OCI-LY7 (cell line): Measurements from ENCODE around the gene CCN6. TPM values are rescaled to one million over a fixed set of nuclear protein-coding genes. Genes with fewer than 3 reads are reported as not detected.

Source experiments
- BruUV-seq: library from RNA; stranded (reverse); fragments of 400-500 nt; replicated peaks from 2 replicates; lab custom pipeline; 2021; lab: Mats Ljungman, UMichigan
- CTCF ChIA-PET: fragments of 300-600 bp; sonication (Branson Sonifier 250); formaldehyde crosslinking; loops from one replicate; lab custom pipeline; 2022; ENCODE audit warnings: antibody characterized with exemption; ENCODE audit not compliant: unreplicated experiment; lab: Charles Lee
- POLR2A ChIA-PET: fragments of 300-600 bp; sonication (Branson Sonifier 250); formaldehyde crosslinking; loops from one replicate; lab custom pipeline; 2022; ENCODE audit warnings: antibody characterized with exemption; lab: Charles Lee
- DNase-seq: peaks from one replicate; pipeline ENCODE4 v3.0.0-alpha.2; 2015; ENCODE audit warnings: low spot score
- H2AFZ ChIP-seq: fragments of 200-600 bp; sonication (generic), shearing (Covaris generic); 2 replicates; pipeline ENCODE4 v1.6.1; 2014; ENCODE audit warnings: mild to moderate bottlenecking, antibody characterized with exemption, low read length, moderate library complexity
- H3K27ac ChIP-seq: fragments of 200-600 bp; sonication (generic); 2 replicates; pipeline ENCODE4 v1.5.1; 2014; ENCODE audit warnings: mixed run types, low read depth, mild to moderate bottlenecking, moderate library complexity, low read length, inconsistent platforms; ENCODE audit not compliant: poor library complexity, severe bottlenecking
- H3K36me3 ChIP-seq: fragments of 200-600 bp; sonication (generic); 2 replicates; pipeline ENCODE4 v1.6.1; 2014; ENCODE audit warnings: mild to moderate bottlenecking, antibody characterized with exemption, low read length, moderate library complexity, mixed read lengths; ENCODE audit not compliant: insufficient read depth
- H3K4me1 ChIP-seq: fragments of 200-600 bp; sonication (generic); 2 replicates; pipeline ENCODE4 v1.5.1; 2014; ENCODE audit warnings: mild to moderate bottlenecking, low read length; ENCODE audit not compliant: insufficient read depth, poor library complexity, severe bottlenecking
- H3K4me2 ChIP-seq: fragments of 200-600 bp; sonication (generic); 2 replicates; pipeline ENCODE4 v1.6.1; 2014; ENCODE audit warnings: mild to moderate bottlenecking, low read length
- H3K4me3 ChIP-seq: fragments of 200-600 bp; sonication (generic); 2 replicates; pipeline ENCODE4 v1.5.1; 2014; ENCODE audit warnings: mild to moderate bottlenecking, low read depth, low read length; ENCODE audit not compliant: poor library complexity, severe bottlenecking
- H3K79me2 ChIP-seq: fragments of 200-600 bp; sonication (generic); 2 replicates; pipeline ENCODE4 v1.6.1; 2016; ENCODE audit warnings: low read depth, mild to moderate bottlenecking, low read length, moderate library complexity, mixed read lengths; ENCODE audit not compliant: insufficient read depth
- H3K9me2 ChIP-seq: fragments of 200-600 bp; sonication (generic); 2 replicates; pipeline ENCODE4 v1.6.1; 2016; ENCODE audit warnings: mild to moderate bottlenecking, low read length, mixed read lengths; ENCODE audit not compliant: insufficient read depth
- H3K9me3 ChIP-seq: fragments of 200-600 bp; sonication (generic); 2 replicates; pipeline ENCODE4 v1.6.1; 2014; ENCODE audit warnings: mild to moderate bottlenecking, mixed run types, low read length, mixed read lengths
- H4K20me1 ChIP-seq: fragments of 200-600 bp; sonication (generic); 2 replicates; pipeline ENCODE4 v1.6.1; 2014; ENCODE audit warnings: mild to moderate bottlenecking, antibody characterized with exemption, low read length, moderate library complexity, mixed read lengths; ENCODE audit not compliant: insufficient read depth
- CTCF ChIP-seq: fragments of 200-600 bp; sonication (generic); conservative IDR thresholded peaks from 2 replicates; pipeline ENCODE4 v1.5.1; 2014; ENCODE audit warnings: mild to moderate bottlenecking, antibody characterized with exemption, low read length, moderate library complexity, mixed read lengths
- EZH2phosphoT487 ChIP-seq: fragments of 200-600 bp; sonication (generic); IDR thresholded peaks from 2 replicates; pipeline ENCODE4 v1.6.1; 2018; ENCODE audit warnings: low read depth, borderline replicate concordance, mild to moderate bottlenecking, mixed run types, antibody characterized with exemption, low read length, moderate library complexity, mixed read lengths
- intact Hi-C: fragments of 100-400 bp; cut with micrococcal nuclease; formaldehyde crosslinking; loops from one replicate; pipeline ENCODE4 v1.10.0; 2022; ENCODE audit not compliant: unreplicated experiment
- total RNA-seq, 2 experiments: library from RNA; depleted of rRNA in 1 of 2; stranded (reverse); fragments of >200 nt in 1 of 2; shearing (Covaris generic) in 1 of 2; gene quantifications; 2 replicates each; pipeline ENCODE4 v1.2.3, GENCODE V29; 2014 to 2022

Gene CCN6
- total RNA-seq, 2 experiments from 2014 or later = not detected

GRCh38 chr6:112032728-112033127 is 21.2 kb upstream of the CCN6 start:
- no TSS peak for BruUV-seq
- Histone ChIP-seq H3K4me3 (no peak overlapping the region), H2AFZ (no peak overlapping the region), H3K9me2 (no peaks in the 10 kb centered on the region), H3K9me3 (no peaks in the 10 kb centered on the region), H3K36me3 (no peaks in the 10 kb centered on the region), H3K4me1 (peaks cover 7% of the 10 kb centered on the region), H4K20me1 (no peaks in the 10 kb centered on the region), H3K27ac (no peak overlapping the region), H3K4me2 (no peak overlapping the region), H3K79me2 (no peaks in the 10 kb centered on the region)
- TF ChIP-seq EZH2phosphoT487 (no peak), CTCF (no peak)
- DNase-seq = no peak
- CTCF ChIA-PET = no interaction called here
- intact Hi-C loops = no loop called here
- POLR2A ChIA-PET = interaction anchor here (1.7 kb wide), 1 partner anchor 12 kb away, joined by 4 read pairs; no protein-coding TSS in a partner anchor

GRCh38 chr6:112033791-112034615 is 19.9 kb upstream of the CCN6 start:
- no peaks in the 10 kb centered on the region for H3K9me3 ChIP-seq
- H3K79me2 ChIP-seq = no peaks in the 10 kb centered on the region
- no peak overlapping the region for H3K4me2 ChIP-seq
- ChIA-PET CTCF (no interaction called here), POLR2A (interaction anchor here (0.7 to 1.7 kb wide), 2 partner anchors 10 to 13 kb away, joined by 3 to 4 read pairs; no protein-coding TSS in a partner anchor)
- H2AFZ ChIP-seq = no peak overlapping the region
- no peak overlapping the region for H3K27ac ChIP-seq
- intact Hi-C loops = no loop called here
- BruUV-seq = no TSS peak
- H3K9me2 ChIP-seq = no peaks in the 10 kb centered on the region
- no peak for DNase-seq
- TF ChIP-seq EZH2phosphoT487 (no peak), CTCF (no peak)
- H3K4me1 ChIP-seq = no peaks in the 10 kb centered on the region
- H3K4me3 ChIP-seq = no peak overlapping the region
- H4K20me1 ChIP-seq = no peaks in the 10 kb centered on the region
- no peaks in the 10 kb centered on the region for H3K36me3 ChIP-seq

GRCh38 chr6:112034616-112034995 is 19.3 kb upstream of the CCN6 start:
- TF ChIP-seq EZH2phosphoT487 = no peak
- TF ChIP-seq CTCF = no peak
- Histone ChIP-seq H3K79me2 (no peaks in the 10 kb centered on the region), H3K4me1 (no peaks in the 10 kb centered on the region), H3K4me3 (no peak overlapping the region), H3K9me3 (no peaks in the 10 kb centered on the region), H3K9me2 (no peaks in the 10 kb centered on the region), H3K36me3 (no peaks in the 10 kb centered on the region), H3K27ac (no peak overlapping the region), H2AFZ (no peak overlapping the region), H4K20me1 (no peaks in the 10 kb centered on the region), H3K4me2 (no peak overlapping the region)
- ChIA-PET POLR2A (no interaction called here), CTCF (no interaction called here)
- intact Hi-C loops = no loop called here
- DNase-seq = no peak
- BruUV-seq = no TSS peak
